ENCODE results near the gene HNRNPR.

Gene HNRNPR

DNA sequence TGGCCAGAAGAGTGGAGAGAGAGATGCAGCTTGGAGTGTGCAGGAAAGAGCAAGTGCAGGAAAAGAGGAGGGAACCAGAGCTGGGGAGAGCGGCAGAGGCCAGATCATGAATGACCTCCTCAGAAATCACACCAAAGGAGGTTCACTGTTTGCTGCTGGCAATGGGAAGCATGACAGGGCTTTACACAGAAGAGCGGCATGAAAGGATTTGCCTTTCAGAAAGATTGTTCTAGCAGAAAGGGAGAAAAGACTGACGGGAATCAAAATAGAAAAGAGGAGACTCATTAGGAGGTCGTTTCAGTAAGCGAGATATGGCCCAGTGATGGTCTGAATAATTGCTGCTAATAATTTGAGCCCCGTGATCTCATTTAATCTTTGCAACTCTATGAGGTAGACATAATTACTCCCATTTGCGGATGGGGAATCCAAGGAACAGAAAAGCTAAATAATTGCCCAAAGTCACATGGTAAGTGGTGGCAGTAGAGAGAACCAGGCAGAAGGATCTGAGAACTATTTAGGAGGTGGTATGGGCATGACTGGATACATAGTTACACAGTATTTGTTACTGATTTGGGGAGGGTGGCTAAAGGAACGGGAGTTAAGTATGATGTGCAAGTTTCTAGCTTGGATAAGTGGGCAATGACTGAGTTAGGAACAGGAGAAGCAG, 12.5 kb upstream of the HNRNPR start:
- TF ChIP-seq ZNF391 (tag by site-specific recombination; IDR thresholded peaks at IDR 0.05; ENCODE audit: borderline replicate concordance, low read depth) = no peak
- no peak for TF ChIP-seq KLF1 (tag by site-specific recombination; IDR thresholded peaks at IDR 0.05)
- TF ChIP-seq ZNF214 (tag by site-specific recombination; IDR thresholded peaks at IDR 0.05; ENCODE audit: borderline replicate concordance) = no peak
- TF ChIP-seq ZBTB8A (tag by site-specific recombination; IDR thresholded peaks at IDR 0.05) = no peak

GRCh38 chr1:23354245-23354644, 10.2 kb upstream of the HNRNPR start:
- POLR2A ChIA-PET = no interaction called here
- CTCF ChIA-PET = interaction anchor here (0.6 to 0.8 kb wide), 3 partner anchors 189 to 516 kb away, joined by 3 to 4 read pairs (median 4); no protein-coding TSS in a partner anchor
- no peaks in the 10 kb centered on the region for H3K36me3 ChIP-seq (ENCODE audit: control insufficient read depth in 2 of 2, insufficient read depth in 1 of 2, low read length in 2 of 2)
- TF ChIP-seq KLF8 (tag by site-specific recombination; IDR thresholded peaks at IDR 0.05) (no peak), ZNF513 (tag by site-specific recombination; IDR thresholded peaks at IDR 0.05) (no peak), ZNF19 (tag by site-specific recombination; IDR thresholded peaks at IDR 0.05; ENCODE audit: low read depth) (no peak), ZNF449 (tag by site-specific recombination; IDR thresholded peaks at IDR 0.05) (no peak), TRIM28 (IDR thresholded peaks at IDR 0.05; ENCODE audit: borderline replicate concordance, low read length) (no peak), SALL2 (tag by site-specific recombination; IDR thresholded peaks at IDR 0.05; ENCODE audit: borderline replicate concordance) (no peak), REST (tag by site-specific recombination; IDR thresholded peaks at IDR 0.05) (no peak), ZFP41 (tag by site-specific recombination; IDR thresholded peaks at IDR 0.05; ENCODE audit: borderline replicate concordance) (no peak), ZNF23 (tag by site-specific recombination; IDR thresholded peaks at IDR 0.05; ENCODE audit: borderline replicate concordance) (no peak), ZFHX2 (tag by site-specific recombination; conservative IDR thresholded peaks at IDR 0.05) (no peak), ZNF555 (tag by site-specific recombination; conservative IDR thresholded peaks at IDR 0.05) (no peak), ZNF510 (tag by site-specific recombination; IDR thresholded peaks at IDR 0.05; ENCODE audit: insufficient replicate concordance) (no peak)
- TF ChIP-seq, protein P1, sequence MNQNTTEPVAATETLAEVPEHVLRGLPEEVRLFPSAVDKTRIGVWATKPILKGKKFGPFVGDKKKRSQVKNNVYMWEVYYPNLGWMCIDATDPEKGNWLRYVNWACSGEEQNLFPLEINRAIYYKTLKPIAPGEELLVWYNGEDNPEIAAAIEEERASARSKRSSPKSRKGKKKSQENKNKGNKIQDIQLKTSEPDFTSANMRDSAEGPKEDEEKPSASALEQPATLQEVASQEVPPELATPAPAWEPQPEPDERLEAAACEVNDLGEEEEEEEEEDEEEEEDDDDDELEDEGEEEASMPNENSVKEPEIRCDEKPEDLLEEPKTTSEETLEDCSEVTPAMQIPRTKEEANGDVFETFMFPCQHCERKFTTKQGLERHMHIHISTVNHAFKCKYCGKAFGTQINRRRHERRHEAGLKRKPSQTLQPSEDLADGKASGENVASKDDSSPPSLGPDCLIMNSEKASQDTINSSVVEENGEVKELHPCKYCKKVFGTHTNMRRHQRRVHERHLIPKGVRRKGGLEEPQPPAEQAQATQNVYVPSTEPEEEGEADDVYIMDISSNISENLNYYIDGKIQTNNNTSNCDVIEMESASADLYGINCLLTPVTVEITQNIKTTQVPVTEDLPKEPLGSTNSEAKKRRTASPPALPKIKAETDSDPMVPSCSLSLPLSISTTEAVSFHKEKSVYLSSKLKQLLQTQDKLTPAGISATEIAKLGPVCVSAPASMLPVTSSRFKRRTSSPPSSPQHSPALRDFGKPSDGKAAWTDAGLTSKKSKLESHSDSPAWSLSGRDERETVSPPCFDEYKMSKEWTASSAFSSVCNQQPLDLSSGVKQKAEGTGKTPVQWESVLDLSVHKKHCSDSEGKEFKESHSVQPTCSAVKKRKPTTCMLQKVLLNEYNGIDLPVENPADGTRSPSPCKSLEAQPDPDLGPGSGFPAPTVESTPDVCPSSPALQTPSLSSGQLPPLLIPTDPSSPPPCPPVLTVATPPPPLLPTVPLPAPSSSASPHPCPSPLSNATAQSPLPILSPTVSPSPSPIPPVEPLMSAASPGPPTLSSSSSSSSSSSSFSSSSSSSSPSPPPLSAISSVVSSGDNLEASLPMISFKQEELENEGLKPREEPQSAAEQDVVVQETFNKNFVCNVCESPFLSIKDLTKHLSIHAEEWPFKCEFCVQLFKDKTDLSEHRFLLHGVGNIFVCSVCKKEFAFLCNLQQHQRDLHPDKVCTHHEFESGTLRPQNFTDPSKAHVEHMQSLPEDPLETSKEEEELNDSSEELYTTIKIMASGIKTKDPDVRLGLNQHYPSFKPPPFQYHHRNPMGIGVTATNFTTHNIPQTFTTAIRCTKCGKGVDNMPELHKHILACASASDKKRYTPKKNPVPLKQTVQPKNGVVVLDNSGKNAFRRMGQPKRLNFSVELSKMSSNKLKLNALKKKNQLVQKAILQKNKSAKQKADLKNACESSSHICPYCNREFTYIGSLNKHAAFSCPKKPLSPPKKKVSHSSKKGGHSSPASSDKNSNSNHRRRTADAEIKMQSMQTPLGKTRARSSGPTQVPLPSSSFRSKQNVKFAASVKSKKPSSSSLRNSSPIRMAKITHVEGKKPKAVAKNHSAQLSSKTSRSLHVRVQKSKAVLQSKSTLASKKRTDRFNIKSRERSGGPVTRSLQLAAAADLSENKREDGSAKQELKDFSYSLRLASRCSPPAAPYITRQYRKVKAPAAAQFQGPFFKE (tag by site-specific recombination; IDR thresholded peaks at IDR 0.05; ENCODE audit: borderline replicate concordance) = no peak
- TF ChIP-seq, protein P2, sequence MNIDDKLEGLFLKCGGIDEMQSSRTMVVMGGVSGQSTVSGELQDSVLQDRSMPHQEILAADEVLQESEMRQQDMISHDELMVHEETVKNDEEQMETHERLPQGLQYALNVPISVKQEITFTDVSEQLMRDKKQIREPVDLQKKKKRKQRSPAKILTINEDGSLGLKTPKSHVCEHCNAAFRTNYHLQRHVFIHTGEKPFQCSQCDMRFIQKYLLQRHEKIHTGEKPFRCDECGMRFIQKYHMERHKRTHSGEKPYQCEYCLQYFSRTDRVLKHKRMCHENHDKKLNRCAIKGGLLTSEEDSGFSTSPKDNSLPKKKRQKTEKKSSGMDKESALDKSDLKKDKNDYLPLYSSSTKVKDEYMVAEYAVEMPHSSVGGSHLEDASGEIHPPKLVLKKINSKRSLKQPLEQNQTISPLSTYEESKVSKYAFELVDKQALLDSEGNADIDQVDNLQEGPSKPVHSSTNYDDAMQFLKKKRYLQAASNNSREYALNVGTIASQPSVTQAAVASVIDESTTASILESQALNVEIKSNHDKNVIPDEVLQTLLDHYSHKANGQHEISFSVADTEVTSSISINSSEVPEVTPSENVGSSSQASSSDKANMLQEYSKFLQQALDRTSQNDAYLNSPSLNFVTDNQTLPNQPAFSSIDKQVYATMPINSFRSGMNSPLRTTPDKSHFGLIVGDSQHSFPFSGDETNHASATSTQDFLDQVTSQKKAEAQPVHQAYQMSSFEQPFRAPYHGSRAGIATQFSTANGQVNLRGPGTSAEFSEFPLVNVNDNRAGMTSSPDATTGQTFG (tag by site-specific recombination; IDR thresholded peaks at IDR 0.05; ENCODE audit: borderline replicate concordance) = no peak

More for the DNA sequence above, 12.5 kb upstream of the HNRNPR start:
- H3K9me3 ChIP-seq (ENCODE audit: control insufficient read depth, insufficient read depth, low read depth, low read length) = no peaks in the 10 kb centered on the region
- H3K4me3 ChIP-seq (ENCODE audit: low read depth, low read length) = no peak overlapping the region
- H3K36me3 ChIP-seq (ENCODE audit: control insufficient read depth in 2 of 2, insufficient read depth in 1 of 2, low read length in 2 of 2) = peaks cover 0 to 23% of the 10 kb centered on the region in 2 experiments; a peak in 1 of 3 replicates
- POLR2A ChIA-PET = interaction anchor here (1.2 to 2.9 kb wide), 2 partner anchors 12 kb away, joined by 3 to 12 read pairs; partner anchors contain the start of gene HNRNPR
- no peaks in the 10 kb centered on the region for H3K4me1 ChIP-seq (ENCODE audit: control insufficient read depth, insufficient read depth, low read length)
- CTCF ChIA-PET = interaction anchor here (0.5 kb wide), 1 partner anchor 275 kb away, joined by 7 read pairs; no protein-coding TSS in a partner anchor
- H3K27ac ChIP-seq (ENCODE audit: extremely low read depth, low read depth, low read length) = no peak overlapping the region

More at GRCh38 chr1:23354245-23354644, 10.2 kb upstream of the HNRNPR start:
- Histone ChIP-seq H3K9me3 (ENCODE audit: control insufficient read depth, insufficient read depth, low read depth, low read length) (no peaks in the 10 kb centered on the region), H3K4me3 (ENCODE audit: low read depth, low read length) (no peak overlapping the region), H3K4me1 (ENCODE audit: control insufficient read depth, insufficient read depth, low read length) (no peaks in the 10 kb centered on the region), H3K27ac (ENCODE audit: extremely low read depth, low read depth, low read length) (no peak overlapping the region)
